LNCaP clone FGC (cell line): ENCODE data around the gene SPANXA1.
"Not testable (repeated sequence)": the region's sequence is repeated elsewhere in the genome, so short reads cannot be mapped to it uniquely, and the experiment has no call there.

Experiments used
- DNase-seq: peaks from one replicate; pipeline ENCODE4 v3.0.0-alpha.2; 2011; ENCODE audit warnings: low read depth
- H3K4me3 ChIP-seq: 2 replicates; pipeline ENCODE4 v1.5.1; 2011; ENCODE audit warnings: mild to moderate bottlenecking, low read depth, low read length, control low read depth
- TF ChIP-seq, protein P1 (sequence below): IDR thresholded peaks from 2 replicates; pipeline ENCODE4 v1.5.1; 2012; ENCODE audit warnings: mild to moderate bottlenecking; ENCODE audit not compliant: control insufficient read depth, insufficient read depth; ENCODE audit errors: extremely low read depth

Gene SPANXA1, protein sequence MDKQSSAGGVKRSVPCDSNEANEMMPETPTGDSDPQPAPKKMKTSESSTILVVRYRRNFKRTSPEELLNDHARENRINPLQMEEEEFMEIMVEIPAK

DNA sequence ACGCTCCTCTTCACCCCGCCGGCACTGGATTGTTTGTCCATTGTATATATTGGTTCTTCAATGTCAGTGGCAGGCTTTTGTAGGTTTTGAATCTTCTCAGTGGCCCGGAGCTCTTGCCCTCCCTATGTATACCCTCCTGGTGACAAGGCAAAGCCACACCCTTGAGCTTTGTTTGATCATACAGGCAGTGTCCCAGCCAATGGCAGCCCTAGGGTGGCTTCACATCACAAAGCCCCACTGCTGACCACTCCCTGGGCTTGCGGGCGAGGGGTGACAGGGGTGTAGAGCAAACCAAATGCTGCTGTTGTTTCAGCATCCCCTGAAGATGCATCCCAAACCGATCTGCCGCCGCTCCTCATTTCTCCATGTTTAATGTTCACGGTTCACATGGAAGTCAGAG is at the start of gene SPANXA1:
SPANXA1 (minus strand) TSS at position 101 of the 400 bp plus-strand sequence; CDS start at position 41, 60 bp downstream.
- not testable (repeated sequence) for DNase-seq, H3K4me3 ChIP-seq

DNA sequence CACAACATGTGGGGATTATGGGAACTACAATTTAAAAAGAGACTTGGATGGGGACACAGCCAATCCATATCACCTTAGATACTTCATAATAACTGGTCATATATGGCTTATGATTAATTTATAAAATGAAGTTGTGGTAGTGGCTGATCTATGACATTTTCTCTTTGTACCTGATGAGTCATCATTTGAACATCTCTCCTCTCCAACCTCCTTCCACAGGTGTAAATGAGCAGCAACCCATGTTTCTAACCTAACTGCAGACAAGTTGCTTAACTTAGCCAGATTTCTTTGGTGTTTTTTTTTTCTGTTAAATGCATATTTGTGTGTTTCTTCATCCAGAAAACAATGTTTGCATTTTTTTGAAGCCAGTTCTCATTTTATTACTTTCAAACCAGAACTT is 47.6 kb upstream of the SPANXA1 start:
- DNase-seq: no peak
- H3K4me3 ChIP-seq: no peak overlapping the region
- TF ChIP-seq, protein P1, sequence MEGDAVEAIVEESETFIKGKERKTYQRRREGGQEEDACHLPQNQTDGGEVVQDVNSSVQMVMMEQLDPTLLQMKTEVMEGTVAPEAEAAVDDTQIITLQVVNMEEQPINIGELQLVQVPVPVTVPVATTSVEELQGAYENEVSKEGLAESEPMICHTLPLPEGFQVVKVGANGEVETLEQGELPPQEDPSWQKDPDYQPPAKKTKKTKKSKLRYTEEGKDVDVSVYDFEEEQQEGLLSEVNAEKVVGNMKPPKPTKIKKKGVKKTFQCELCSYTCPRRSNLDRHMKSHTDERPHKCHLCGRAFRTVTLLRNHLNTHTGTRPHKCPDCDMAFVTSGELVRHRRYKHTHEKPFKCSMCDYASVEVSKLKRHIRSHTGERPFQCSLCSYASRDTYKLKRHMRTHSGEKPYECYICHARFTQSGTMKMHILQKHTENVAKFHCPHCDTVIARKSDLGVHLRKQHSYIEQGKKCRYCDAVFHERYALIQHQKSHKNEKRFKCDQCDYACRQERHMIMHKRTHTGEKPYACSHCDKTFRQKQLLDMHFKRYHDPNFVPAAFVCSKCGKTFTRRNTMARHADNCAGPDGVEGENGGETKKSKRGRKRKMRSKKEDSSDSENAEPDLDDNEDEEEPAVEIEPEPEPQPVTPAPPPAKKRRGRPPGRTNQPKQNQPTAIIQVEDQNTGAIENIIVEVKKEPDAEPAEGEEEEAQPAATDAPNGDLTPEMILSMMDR: no peak

DNA sequence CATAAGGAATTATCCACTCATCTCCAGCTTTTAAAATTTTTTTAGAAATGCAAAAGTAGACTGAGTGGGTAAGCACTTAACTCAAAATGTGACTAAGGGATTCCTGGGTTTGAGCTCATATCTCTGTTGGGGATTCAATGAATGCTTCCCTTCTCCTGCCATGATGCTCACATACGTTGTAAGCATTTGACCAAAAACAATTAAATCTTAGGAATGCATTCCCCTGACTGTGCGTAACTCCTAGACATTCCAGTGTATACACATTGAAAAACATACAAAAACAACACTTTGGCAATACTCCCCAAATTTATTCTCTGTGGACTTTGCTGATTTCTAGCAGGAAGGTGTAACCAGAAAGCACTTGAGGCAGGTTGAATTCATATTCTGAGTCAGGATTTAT is 34.8 kb upstream of the SPANXA1 start:
- TF ChIP-seq, protein P1: no peak
- no peak for DNase-seq

DNA sequence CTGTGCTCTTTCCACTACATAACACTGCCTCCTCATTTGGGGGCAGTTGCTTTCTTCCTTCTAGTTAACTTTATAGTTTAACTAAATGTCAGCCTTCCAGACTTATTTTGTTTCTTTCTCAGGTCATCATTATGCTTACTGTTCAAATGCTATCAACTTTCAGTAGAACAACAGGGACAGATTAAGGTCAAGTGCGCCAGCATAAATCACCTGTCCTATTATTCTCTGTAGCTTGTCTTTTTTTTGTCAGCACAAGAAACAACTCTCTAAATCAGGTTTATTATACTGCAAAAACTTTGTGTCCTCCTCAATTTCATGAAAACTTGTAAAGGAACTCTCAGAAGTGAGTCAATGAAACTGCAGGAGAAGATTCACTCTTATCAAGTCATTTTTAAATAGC is 24.6 kb upstream of the SPANXA1 start:
- TF ChIP-seq, protein P1: no peak
- no peak overlapping the region for H3K4me3 ChIP-seq
- no peak for DNase-seq

More for the DNA sequence above, 34.8 kb upstream of the SPANXA1 start:
- H3K4me3 ChIP-seq: no peak overlapping the region

DNA sequence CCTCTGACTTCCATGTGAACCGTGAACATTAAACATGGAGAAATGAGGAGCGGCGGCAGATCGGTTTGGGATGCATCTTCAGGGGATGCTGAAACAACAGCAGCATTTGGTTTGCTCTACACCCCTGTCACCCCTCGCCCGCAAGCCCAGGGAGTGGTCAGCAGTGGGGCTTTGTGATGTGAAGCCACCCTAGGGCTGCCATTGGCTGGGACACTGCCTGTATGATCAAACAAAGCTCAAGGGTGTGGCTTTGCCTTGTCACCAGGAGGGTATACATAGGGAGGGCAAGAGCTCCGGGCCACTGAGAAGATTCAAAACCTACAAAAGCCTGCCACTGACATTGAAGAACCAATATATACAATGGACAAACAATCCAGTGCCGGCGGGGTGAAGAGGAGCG is 4.9 kb upstream of the SPANXA1 start, which contains the start of gene SPANXA2:
SPANXA2 (plus strand) TSS at position 301 of the 400 bp plus-strand sequence; CDS start at position 361, 60 bp downstream.
- DNase-seq, H3K4me3 ChIP-seq: not testable (repeated sequence)

DNA sequence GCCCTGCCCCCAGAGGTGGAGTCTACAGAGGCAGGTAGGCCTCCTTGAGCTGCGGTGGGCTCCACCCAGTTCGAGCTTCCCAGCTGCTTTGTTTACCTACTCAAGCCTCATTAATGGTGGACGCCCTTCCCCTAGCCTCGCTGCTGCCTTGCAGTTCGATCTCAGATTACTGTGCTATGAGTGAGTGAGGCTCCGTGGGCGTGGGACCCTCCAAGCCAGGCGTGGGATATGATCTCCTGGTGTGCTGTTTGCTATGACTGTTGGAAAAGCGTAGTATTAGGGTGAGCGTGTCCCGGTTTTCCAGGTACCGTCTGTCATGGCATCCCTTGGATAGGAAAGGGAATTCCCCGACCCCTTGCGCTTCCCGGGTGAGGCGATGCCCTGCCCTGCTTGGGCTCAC is 42.0 kb downstream of the SPANXA1 start:
- not testable (repeated sequence) for H3K4me3 ChIP-seq, DNase-seq
